IMR-90 (cell line): ENCODE data around the gene NT5C3A. TPM values are rescaled to one million over a fixed set of nuclear protein-coding genes. Genes with fewer than 3 reads are reported as not detected.

ENCODE experiments used
- ATAC-seq: fragments of 200-7000 bp; cut with Tn5 transposase; 2 replicates; pipeline ENCODE4 v1.9.1; 2020; ENCODE audit warnings: low read depth, mild to moderate bottlenecking, moderate library complexity
- BruUV-seq: library from RNA; stranded (reverse); fragments of 400-500 nt; replicated peaks from 2 replicates; lab custom pipeline; 2021; lab: Mats Ljungman, UMichigan
- CTCF ChIA-PET: fragments of 300-600 bp; formaldehyde crosslinking; extraction: SDS; loops from one replicate; lab custom pipeline; 2021; ENCODE audit warnings: antibody characterized with exemption; lab: Yijun Ruan, JAX
- POLR2A ChIA-PET: fragments of 300-600 bp; sonication (Branson Sonifier 250); formaldehyde crosslinking; loops from one replicate; lab custom pipeline; 2022; ENCODE audit warnings: antibody characterized with exemption; ENCODE audit not compliant: unreplicated experiment; lab: Charles Lee
- DNase-seq: peaks from one replicate; pipeline ENCODE4 v3.0.0; 2013
- H2AFZ ChIP-seq: replicated peaks from 2 replicates; pipeline ENCODE3; 2013; ENCODE audit warnings: low read length, mild to moderate bottlenecking; ENCODE audit not compliant: poor library complexity
- H2AK5ac ChIP-seq: 2 replicates; pipeline ENCODE4 v1.6.1; 2013; ENCODE audit warnings: low read depth, low read length, inconsistent platforms
- H2AK9ac ChIP-seq: replicated peaks from 2 replicates; pipeline ENCODE3; 2013; ENCODE audit warnings: mild to moderate bottlenecking, low read depth, low read length, moderate library complexity; ENCODE audit not compliant: poor library complexity
- H2BK120ac ChIP-seq: 2 replicates; pipeline ENCODE4 v1.6.1; 2013; ENCODE audit warnings: low read depth, low read length, inconsistent platforms
- H2BK15ac ChIP-seq: 3 replicates; pipeline ENCODE4 v1.6.1; 2013; ENCODE audit warnings: low read depth, low read length, inconsistent platforms
- H2BK20ac ChIP-seq: 2 replicates; pipeline ENCODE4 v1.6.1; 2013; ENCODE audit warnings: low read depth, mild to moderate bottlenecking, inconsistent platforms, low read length, moderate library complexity
- H2BK5ac ChIP-seq: 2 replicates; pipeline ENCODE4 v1.6.1; 2013; ENCODE audit warnings: mild to moderate bottlenecking, low read depth, low read length, inconsistent platforms; ENCODE audit not compliant: poor library complexity, severe bottlenecking
- H3K14ac ChIP-seq: replicated peaks from 2 replicates; pipeline ENCODE4 v1.6.1; 2013; ENCODE audit warnings: low read depth, low read length, inconsistent platforms
- H3K18ac ChIP-seq: 2 replicates; pipeline ENCODE4 v1.6.1; 2013; ENCODE audit warnings: low read depth, low read length, control low read depth
- H3K23ac ChIP-seq: 2 replicates; pipeline ENCODE4 v1.6.1; 2013; ENCODE audit warnings: low read depth, low read length, inconsistent platforms
- H3K27ac ChIP-seq: 2 replicates; pipeline ENCODE4 v1.5.1; 2013; ENCODE audit warnings: mild to moderate bottlenecking, control low read depth, low read length; ENCODE audit not compliant: insufficient read depth
- H3K27me3 ChIP-seq: 2 replicates; pipeline ENCODE4 v1.6.1; 2013; ENCODE audit warnings: low read length; ENCODE audit not compliant: control insufficient read depth, insufficient read depth
- H3K36me3 ChIP-seq: 2 replicates; pipeline ENCODE4 v1.6.1; 2013; ENCODE audit warnings: low read length, mixed read lengths; ENCODE audit not compliant: control insufficient read depth, insufficient read depth
- H3K4ac ChIP-seq: 2 replicates; pipeline ENCODE4 v1.6.1; 2013; ENCODE audit warnings: low read depth, low read length, inconsistent platforms
- H3K4me1 ChIP-seq: 2 replicates; pipeline ENCODE4 v1.6.1; 2013; ENCODE audit warnings: low read length, mixed read lengths; ENCODE audit not compliant: control insufficient read depth, insufficient read depth
- H3K4me2 ChIP-seq: 2 replicates; pipeline ENCODE4 v1.6.1; 2013; ENCODE audit warnings: low read depth, mild to moderate bottlenecking, control low read depth, low read length, moderate library complexity
- H3K4me3 ChIP-seq: 2 replicates; pipeline ENCODE4 v1.5.1; 2013; ENCODE audit warnings: low read depth, mild to moderate bottlenecking, control low read depth, low read length, moderate library complexity; ENCODE audit not compliant: insufficient read depth
- H3K56ac ChIP-seq: 2 replicates; pipeline ENCODE4 v1.6.1; 2013; ENCODE audit warnings: low read length, inconsistent platforms; ENCODE audit not compliant: insufficient read depth; ENCODE audit errors: extremely low read depth
- H3K79me1 ChIP-seq, 2 experiments: 2 replicates each; pipeline ENCODE4 v1.6.1; 2013; ENCODE audit warnings: low read length in 2 of 2, inconsistent platforms in 1 of 2, low read depth in 1 of 2
- H3K9ac ChIP-seq: 2 replicates; pipeline ENCODE4 v1.6.1; 2013; ENCODE audit warnings: low read depth, low read length, control low read depth
- H3K9me1 ChIP-seq: 2 replicates; pipeline ENCODE4 v1.6.1; 2013; ENCODE audit warnings: low read length, inconsistent platforms; ENCODE audit not compliant: insufficient read depth
- H3K9me3 ChIP-seq: 2 replicates; pipeline ENCODE4 v1.6.1; 2013; ENCODE audit warnings: low read length; ENCODE audit not compliant: control insufficient read depth, insufficient read depth
- H4K20me1 ChIP-seq: 2 replicates; pipeline ENCODE4 v1.6.1; 2013; ENCODE audit warnings: low read length, inconsistent platforms; ENCODE audit not compliant: insufficient read depth
- H4K5ac ChIP-seq: 2 replicates; pipeline ENCODE4 v1.6.1; 2013; ENCODE audit warnings: mild to moderate bottlenecking, low read depth, low read length, control low read depth
- H4K8ac ChIP-seq, 2 experiments: 2 replicates each; pipeline ENCODE4 v1.6.1; 2013; ENCODE audit warnings: low read depth in 2 of 2, low read length in 2 of 2, control low read depth in 1 of 2, inconsistent platforms in 1 of 2
- H4K91ac ChIP-seq: 2 replicates; pipeline ENCODE4 v1.6.1; 2013; ENCODE audit warnings: low read depth, low read length, inconsistent platforms; ENCODE audit not compliant: insufficient read depth
- CHD1 ChIP-seq: IDR thresholded peaks from 2 replicates; pipeline ENCODE4 v1.6.1; 2012; ENCODE audit warnings: low read depth, low read length, improper control_type of control experiment
- NFE2L2 ChIP-seq: fragments of 150-350 bp; IDR thresholded peaks from 2 replicates; pipeline ENCODE4 v1.6.1; 2016; ENCODE audit warnings: low read depth, mild to moderate bottlenecking, low read length
- SMC3 ChIP-seq: fragments of 150-350 bp; IDR thresholded peaks from 2 replicates; pipeline ENCODE4 v1.6.1; 2016; ENCODE audit warnings: low read depth, mild to moderate bottlenecking, antibody characterized with exemption, low read length, moderate library complexity
- WGBS, 2 experiments: methylation state at CpG; one replicate each; pipeline versions ENCODE4 v1.1.5 to v1.1.7; 2013; ENCODE audit warnings: missing lambda C conversion rate in 2 of 2; ENCODE audit not compliant: insufficient read length in 1 of 2; ENCODE audit errors: extremely low coverage in 2 of 2; 5-methylcytosine and 5-hydroxymethylcytosine counted together
- dilution Hi-C: fragments of 300-500 bp; cut with HindIII; formaldehyde crosslinking; loops from one replicate; pipeline ENCODE4 v1.14.3; 2018; ENCODE audit warnings: low sequenced_read_pairs; ENCODE audit not compliant: unreplicated experiment
- in situ Hi-C: fragments of 300-500 bp; cut with MboI; formaldehyde crosslinking; loops from 3 replicates; pipeline ENCODE4 v1.14.3; 2019; ENCODE audit warnings: low sequenced_read_pairs, inconsistent platforms, mixed read lengths
- intact Hi-C: fragments of 100-400 bp; cut with micrococcal nuclease; formaldehyde crosslinking; loops from 2 replicates; pipeline ENCODE4 v1.10.0; 2022
- polyA plus RNA-seq, 3 experiments: library from polyadenylated mRNA; depleted of rRNA; stranded (reverse); fragments of >200 nt; gene quantifications; 2 replicates each; pipeline ENCODE4 v1.2.3, GENCODE V29; 2012; ENCODE audit warnings: low replicate concordance in 1 of 3
- total RNA-seq: library from RNA; depleted of rRNA; stranded (reverse); fragments of >200 nt; gene quantifications from 2 replicates; pipeline ENCODE4 v1.2.3, GENCODE V29; 2012
- TF ChIP-seq, protein P1 (sequence below): conservative IDR thresholded peaks from 2 replicates; pipeline ENCODE4 v1.5.1; 2012; ENCODE audit warnings: mild to moderate bottlenecking, low read depth, low read length, improper control_type of control experiment

The NT5C3A gene
- total and polyA plus RNA-seq, 2 of the 4 experiments (the other 2 are of a cell fraction), result 11.3 to 12.2 TPM

- H3K23ac ChIP-seq, result no peak overlapping the region
- ChIA-PET POLR2A (no interaction called here), CTCF (no interaction called here)
- H3K9me1 ChIP-seq, result no peaks in the 10 kb centered on the region
- no peaks in the 10 kb centered on the region for H3K36me3 ChIP-seq
- in situ Hi-C loops, result no loop called here
- H3K18ac ChIP-seq, result no peak overlapping the region
- no peak overlapping the region for H2AFZ ChIP-seq
- no peak overlapping the region for H3K4ac ChIP-seq
- no peaks in the 10 kb centered on the region; the same call in none of the 2 replicates for H3K27me3 ChIP-seq
- no peak overlapping the region for H2BK5ac ChIP-seq
- H4K8ac ChIP-seq, result no peak overlapping the region
- 60% methylated on average over 1 of the region's 2 CpGs; no CpG with 5 or more reads in 1 of the 2 experiments for WGBS, 2 experiments
- no peak overlapping the region for H3K27ac ChIP-seq
- no peak overlapping the region for H3K4me2 ChIP-seq
- no peak overlapping the region for H2AK5ac ChIP-seq
- ATAC-seq (no peak), DNase-seq (no peak)
- no peak overlapping the region for H2AK9ac ChIP-seq
- no peak overlapping the region for H3K9ac ChIP-seq
- no peak overlapping the region for H3K14ac ChIP-seq
- H2BK20ac ChIP-seq, result no peak overlapping the region
- intact Hi-C loops, result no loop called here
- H4K5ac ChIP-seq, result no peak overlapping the region
- H2BK120ac ChIP-seq, result no peak overlapping the region
- H4K20me1 ChIP-seq, result no peaks in the 10 kb centered on the region
- no peak overlapping the region for H2BK15ac ChIP-seq
- BruUV-seq, result no TSS peak
- no peaks in the 10 kb centered on the region for H3K9me3 ChIP-seq
- no peaks in the 10 kb centered on the region for H3K4me1 ChIP-seq
- H3K79me1 ChIP-seq, result no peaks in the 10 kb centered on the region
- TF ChIP-seq SMC3, result no peak
- TF ChIP-seq NFE2L2, result no peak
- no peak for TF ChIP-seq CHD1
- TF ChIP-seq, protein P1, sequence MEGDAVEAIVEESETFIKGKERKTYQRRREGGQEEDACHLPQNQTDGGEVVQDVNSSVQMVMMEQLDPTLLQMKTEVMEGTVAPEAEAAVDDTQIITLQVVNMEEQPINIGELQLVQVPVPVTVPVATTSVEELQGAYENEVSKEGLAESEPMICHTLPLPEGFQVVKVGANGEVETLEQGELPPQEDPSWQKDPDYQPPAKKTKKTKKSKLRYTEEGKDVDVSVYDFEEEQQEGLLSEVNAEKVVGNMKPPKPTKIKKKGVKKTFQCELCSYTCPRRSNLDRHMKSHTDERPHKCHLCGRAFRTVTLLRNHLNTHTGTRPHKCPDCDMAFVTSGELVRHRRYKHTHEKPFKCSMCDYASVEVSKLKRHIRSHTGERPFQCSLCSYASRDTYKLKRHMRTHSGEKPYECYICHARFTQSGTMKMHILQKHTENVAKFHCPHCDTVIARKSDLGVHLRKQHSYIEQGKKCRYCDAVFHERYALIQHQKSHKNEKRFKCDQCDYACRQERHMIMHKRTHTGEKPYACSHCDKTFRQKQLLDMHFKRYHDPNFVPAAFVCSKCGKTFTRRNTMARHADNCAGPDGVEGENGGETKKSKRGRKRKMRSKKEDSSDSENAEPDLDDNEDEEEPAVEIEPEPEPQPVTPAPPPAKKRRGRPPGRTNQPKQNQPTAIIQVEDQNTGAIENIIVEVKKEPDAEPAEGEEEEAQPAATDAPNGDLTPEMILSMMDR, result no peak
- H4K91ac ChIP-seq, result no peak overlapping the region
- no peak overlapping the region for H3K56ac ChIP-seq
- no peak overlapping the region for H3K4me3 ChIP-seq
- dilution Hi-C loops, result no loop called here
These were observed 16.5 kb upstream of the NT5C3A start for GRCh38 chr7:33079096-33079495.
